Stimulated activated CD8-positive, alpha-beta memory T cell treated with anti-CD3 and anti-CD28 coated beads, Interleukin-4, amount 100 ng/mL, for 48 hours (primary cell): ENCODE measurements around the gene SLC29A3.

Source experiments
- DNase-seq: peaks from one replicate; pipeline ENCODE4 v3.0.0-alpha.2; 2020

SLC29A3 gene

GRCh38 chr10:71372882-71373495 is 53.9 kb downstream of the SLC29A3 start:
- DNase-seq, result no peak

- no peak for DNase-seq
Measured at GRCh38 chr10:71374481-71375233, 55.6 kb downstream of the SLC29A3 start.

- DNase-seq, result no peak
Measured at GRCh38 chr10:71375952-71376351, 56.9 kb downstream of the SLC29A3 start.

GRCh38 chr10:71378336-71379117 is 59.5 kb downstream of the SLC29A3 start:
- DNase-seq, result no peak

- no peak for DNase-seq
Measured at GRCh38 chr10:71379118-71379766, 60.2 kb downstream of the SLC29A3 start.

- DNase-seq, result no peak
Measured at GRCh38 chr10:71380841-71381240, 61.8 kb downstream of the SLC29A3 start.

- DNase-seq, result no peak
Measured at GRCh38 chr10:71381611-71382010, 62.6 kb downstream of the SLC29A3 start.

- no peak for DNase-seq
Measured at GRCh38 chr10:71382028-71382427, 63.0 kb downstream of the SLC29A3 start.

GRCh38 chr10:71382757-71383156 is 63.7 kb downstream of the SLC29A3 start:
- DNase-seq, result no peak

GRCh38 chr10:71383972-71384687 is 65.1 kb downstream of the SLC29A3 start:
- peak; percentile 90 for DNase-seq

GRCh38 chr10:71388171-71388570 is 69.1 kb downstream of the SLC29A3 start:
- no peak for DNase-seq

- no peak for DNase-seq
Measured at GRCh38 chr10:71388583-71389310, 69.7 kb downstream of the SLC29A3 start.

- DNase-seq, result no peak
Measured at GRCh38 chr10:71389768-71390460, 70.9 kb downstream of the SLC29A3 start.

- DNase-seq, result no peak
Measured at GRCh38 chr10:71390461-71390835, 71.4 kb downstream of the SLC29A3 start.

- no peak for DNase-seq
Measured at GRCh38 chr10:71390921-71391690, 72.0 kb downstream of the SLC29A3 start.

- no peak for DNase-seq
Measured at GRCh38 chr10:71391701-71392100, 72.6 kb downstream of the SLC29A3 start.

GRCh38 chr10:71392292-71392691 is 73.2 kb downstream of the SLC29A3 start:
- no peak for DNase-seq

- DNase-seq, result peak; percentile 18
Measured at GRCh38 chr10:71392791-71393781, 74.0 kb downstream of the SLC29A3 start.

- DNase-seq, result peak; percentile 14
Measured at GRCh38 chr10:71393841-71394475, 74.9 kb downstream of the SLC29A3 start.
